Measurements from ENCODE around the gene RTF1. TPM values are rescaled to one million over a fixed set of nuclear protein-coding genes. Genes with fewer than 3 reads are reported as not detected.
"Not testable (repeated sequence)": the region's sequence is repeated elsewhere in the genome, so short reads cannot be mapped to it uniquely, and the experiment has no call there.

RTF1 gene
- polyA plus RNA-seq, 3 donors from 2014 or later: 11.2 to 35.7 (median 23.4) TPM

- Mint-ChIP-seq H3K36me3 (no peaks in the 10 kb centered on the region), H3K27me3 (ENCODE audit: low read depth in 3 of 3) (peaks cover 9 to 15% (median 11%) of the 10 kb centered on the region in 3 donors), H3K4me3 (peak overlapping the region; percentile 85 to 97 (median 96)), H3K27ac (peak overlapping the region; percentile 72 to 93 (median 85)), H3K4me1 (peaks cover 36 to 50% of the 10 kb centered on the region in 2 donors), H3K9me3 (no peaks in the 10 kb centered on the region)
- DNase-seq: no peak
Observed at GRCh38 chr15:41417418-41418195, 712 bp downstream of the RTF1 start.

GRCh38 chr15:41423979-41424659, 7.2 kb downstream of the RTF1 start:
- H3K9me3 Mint-ChIP-seq: no peaks in the 10 kb centered on the region
- H3K4me1 Mint-ChIP-seq: peaks cover 24 to 43% of the 10 kb centered on the region in 2 donors
- no peak for DNase-seq
- H3K36me3 Mint-ChIP-seq: no peaks in the 10 kb centered on the region
- peak overlapping the region in 1 of 5 donors; percentile 0 for H3K4me3 Mint-ChIP-seq
- H3K27me3 Mint-ChIP-seq (ENCODE audit: low read depth in 3 of 3): no peaks in the 10 kb centered on the region
- H3K27ac Mint-ChIP-seq: peak overlapping the region in 5 of 6 donors; percentile 1 to 36 (median 16)

DNA sequence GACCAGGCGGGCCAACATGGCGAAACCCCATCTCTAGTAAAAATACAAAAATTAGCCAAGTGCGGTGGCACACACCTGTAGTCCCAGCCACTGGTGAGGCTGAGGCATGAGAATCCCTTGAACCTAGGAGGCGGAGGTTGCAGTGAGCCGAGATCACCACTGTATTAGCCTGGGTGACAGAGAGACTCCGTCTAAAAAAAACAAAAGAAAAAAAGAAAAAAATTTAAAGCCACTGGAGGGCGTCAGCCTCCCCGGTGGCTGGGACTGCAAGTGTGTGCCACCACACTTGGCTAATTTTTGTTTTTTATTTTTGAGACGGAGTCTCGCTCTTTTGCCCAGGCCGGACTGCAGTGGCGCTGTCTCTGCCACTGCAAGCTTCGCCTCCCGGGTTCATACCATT, 7.9 kb downstream of the RTF1 start:
- Mint-ChIP-seq H3K9me3 (no peaks in the 10 kb centered on the region), H3K4me1 (peaks cover 28 to 46% of the 10 kb centered on the region in 2 donors), H3K27ac (peak overlapping the region in 1 of 6 donors; percentile 1), H3K27me3 (ENCODE audit: low read depth in 3 of 3) (peaks cover 0 to 3% (median 0%) of the 10 kb centered on the region in 3 donors), H3K36me3 (no peaks in the 10 kb centered on the region), H3K4me3 (no peak overlapping the region)
- no peak for DNase-seq

- peak overlapping the region in 1 of 6 donors; percentile 58 for H3K27ac Mint-ChIP-seq
- H3K9me3 Mint-ChIP-seq: not testable (repeated sequence)
Observed at GRCh38 chr15:41425907-41426306, 9.0 kb downstream of the RTF1 start.

GRCh38 chr15:41429003-41429890, 12.4 kb downstream of the RTF1 start:
- peak overlapping the region; percentile 86 to 90 (median 88) for H3K27ac Mint-ChIP-seq
- H3K36me3 Mint-ChIP-seq: no peaks in the 10 kb centered on the region
- H3K4me3 Mint-ChIP-seq: peak overlapping the region; percentile 9 to 76 (median 64)
- peaks cover 21 to 30% of the 10 kb centered on the region in 2 donors for H3K4me1 Mint-ChIP-seq
- H3K9me3 Mint-ChIP-seq: no peaks in the 10 kb centered on the region
- peak in 2 of 3 donors; percentile 6 to 19 for DNase-seq
- H3K27me3 Mint-ChIP-seq (ENCODE audit: low read depth in 3 of 3): peaks cover 0 to 3% (median 0%) of the 10 kb centered on the region in 3 donors

More at GRCh38 chr15:41425907-41426306, 9.0 kb downstream of the RTF1 start:
- H3K4me1 Mint-ChIP-seq: peaks cover 24 to 39% of the 10 kb centered on the region in 2 donors
- not testable (repeated sequence) for DNase-seq; H3K36me3 Mint-ChIP-seq; H3K4me3 Mint-ChIP-seq; H3K27me3 Mint-ChIP-seq (ENCODE audit: low read depth in 3 of 3)

DNA sequence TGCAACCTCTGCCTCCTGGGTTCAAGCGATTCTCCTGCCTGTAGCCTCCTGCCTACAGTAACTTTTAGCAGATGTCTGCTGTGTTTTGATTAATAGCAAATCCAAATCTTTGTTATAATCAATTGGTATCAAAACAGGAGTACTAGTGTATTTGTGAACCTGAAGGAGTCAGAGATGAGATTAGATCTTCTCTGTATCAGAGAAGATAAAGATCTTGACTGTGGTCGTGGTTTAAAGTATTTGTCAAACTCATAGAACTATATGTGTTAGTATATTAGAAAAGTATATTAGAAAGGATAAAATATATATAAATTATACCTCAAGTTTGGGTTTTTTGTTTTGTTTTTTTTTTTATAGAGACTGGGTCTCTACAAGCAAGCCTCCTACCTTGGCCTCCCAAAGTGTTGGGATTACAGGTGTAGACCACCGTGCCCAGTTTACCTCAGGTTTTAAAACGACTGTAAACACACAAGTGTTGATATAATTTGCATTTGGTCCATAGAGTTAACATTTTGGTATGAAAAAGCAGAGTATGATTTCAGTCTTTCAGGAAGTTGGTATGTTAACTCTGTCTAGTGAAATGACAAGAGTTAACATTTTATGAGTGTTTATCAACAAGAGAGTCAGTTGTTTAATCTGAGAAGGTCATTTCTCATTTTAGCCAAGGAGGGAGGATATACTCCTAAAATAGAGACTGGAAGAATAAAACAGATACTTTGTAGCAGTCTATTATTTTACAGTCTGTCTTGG, 18.3 kb downstream of the RTF1 start:
- H3K27me3 Mint-ChIP-seq (ENCODE audit: low read depth in 3 of 3): no peaks in the 10 kb centered on the region
- no peaks in the 10 kb centered on the region for H3K9me3 Mint-ChIP-seq
- H3K36me3 Mint-ChIP-seq: no peaks in the 10 kb centered on the region
- H3K4me3 Mint-ChIP-seq: no peak overlapping the region
- no peak for DNase-seq
- H3K27ac Mint-ChIP-seq: no peak overlapping the region
- peaks cover 6 to 26% of the 10 kb centered on the region in 2 donors for H3K4me1 Mint-ChIP-seq

- H3K36me3 Mint-ChIP-seq: peaks cover 6 to 7% (median 7%) of the 10 kb centered on the region in 3 donors
Observed at GRCh38 chr15:41437448-41437847, 20.6 kb downstream of the RTF1 start.

GRCh38 chr15:41438206-41438605, 21.3 kb downstream of the RTF1 start:
- peaks cover 7% of the 10 kb centered on the region in 3 donors for H3K36me3 Mint-ChIP-seq
- no peak for DNase-seq
- H3K27me3 Mint-ChIP-seq (ENCODE audit: low read depth in 3 of 3): no peaks in the 10 kb centered on the region
- H3K9me3 Mint-ChIP-seq: no peaks in the 10 kb centered on the region
- peaks cover 15 to 39% of the 10 kb centered on the region in 2 donors for H3K4me1 Mint-ChIP-seq
- H3K27ac Mint-ChIP-seq: peak overlapping the region in 2 of 6 donors; percentile 13 to 59
- H3K4me3 Mint-ChIP-seq: no peak overlapping the region

More at GRCh38 chr15:41437448-41437847, 20.6 kb downstream of the RTF1 start:
- DNase-seq: no peak
- Mint-ChIP-seq H3K4me3 (no peak overlapping the region), H3K9me3 (no peaks in the 10 kb centered on the region), H3K27me3 (ENCODE audit: low read depth in 3 of 3) (no peaks in the 10 kb centered on the region), H3K4me1 (peaks cover 11 to 34% of the 10 kb centered on the region in 2 donors), H3K27ac (peak overlapping the region in 2 of 6 donors; percentile 29 to 86)

GRCh38 chr15:41438745-41439144, 21.9 kb downstream of the RTF1 start:
- peaks cover 18 to 44% of the 10 kb centered on the region in 2 donors for H3K4me1 Mint-ChIP-seq
- H3K4me3 Mint-ChIP-seq; H3K9me3 Mint-ChIP-seq; DNase-seq; H3K27me3 Mint-ChIP-seq (ENCODE audit: low read depth in 3 of 3); H3K27ac Mint-ChIP-seq: not testable (repeated sequence)
- H3K36me3 Mint-ChIP-seq: peaks cover 7 to 10% (median 7%) of the 10 kb centered on the region in 3 donors

- Mint-ChIP-seq H3K4me3 (peak overlapping the region in 1 of 5 donors; percentile 37), H3K27ac (peak overlapping the region; percentile 29 to 91 (median 54)), H3K36me3 (peaks cover 7 to 10% (median 7%) of the 10 kb centered on the region in 3 donors), H3K27me3 (ENCODE audit: low read depth in 3 of 3) (no peaks in the 10 kb centered on the region), H3K4me1 (peaks cover 16 to 30% of the 10 kb centered on the region in 2 donors), H3K9me3 (no peaks in the 10 kb centered on the region)
- peak in 2 of 3 donors; percentile 14 to 33 for DNase-seq
Observed at GRCh38 chr15:41443275-41443674, 26.4 kb downstream of the RTF1 start.

GRCh38 chr15:41445399-41445798, 28.5 kb downstream of the RTF1 start:
- H3K27me3 Mint-ChIP-seq (ENCODE audit: low read depth in 3 of 3): no peaks in the 10 kb centered on the region
- H3K9me3 Mint-ChIP-seq: no peaks in the 10 kb centered on the region
- DNase-seq: no peak
- H3K4me1 Mint-ChIP-seq: peaks cover 16 to 29% of the 10 kb centered on the region in 2 donors
- peaks cover 7 to 10% (median 7%) of the 10 kb centered on the region in 3 donors for H3K36me3 Mint-ChIP-seq
- H3K27ac Mint-ChIP-seq: no peak overlapping the region
- no peak overlapping the region for H3K4me3 Mint-ChIP-seq

- Mint-ChIP-seq H3K9me3 (no peaks in the 10 kb centered on the region), H3K4me3 (no peak overlapping the region), H3K4me1 (peaks cover 21 to 23% of the 10 kb centered on the region in 2 donors), H3K27ac (peak overlapping the region in 4 of 6 donors; percentile 5 to 69 (median 34)), H3K27me3 (ENCODE audit: low read depth in 3 of 3) (peaks cover 0 to 5% (median 1%) of the 10 kb centered on the region in 3 donors), H3K36me3 (peaks cover 13 to 21% (median 16%) of the 10 kb centered on the region in 3 donors)
- DNase-seq: no peak
Observed at GRCh38 chr15:41462084-41462795, 45.3 kb downstream of the RTF1 start.
